Astrocyte (in vitro differentiated cells and primary cell): ENCODE data around the gene USP17L26.
"Not testable (repeated sequence)": the region's sequence is repeated elsewhere in the genome, so short reads cannot be mapped to it uniquely, and the experiment has no call there.

ENCODE experiments used
- CTCF ChIP-seq: IDR thresholded peaks from 2 replicates; pipeline ENCODE4 v1.5.1; 2011; ENCODE audit warnings: low read depth, mild to moderate bottlenecking, inconsistent platforms, low read length, moderate library complexity; ENCODE audit not compliant: insufficient read depth
- EZH2 ChIP-seq: IDR thresholded peaks from 2 replicates; pipeline ENCODE4 v1.6.1; 2012; ENCODE audit warnings: mild to moderate bottlenecking, low read length, inconsistent platforms; ENCODE audit not compliant: insufficient read depth

GRCh38 chr4:9339103-9339502, 4.6 kb downstream of the USP17L26 start, which contains the start of gene USP17L5:
- not testable (repeated sequence) for TF ChIP-seq CTCF, EZH2
